ENCODE results near the gene HSD17B14. TPM values are rescaled to one million over a fixed set of nuclear protein-coding genes. Genes with fewer than 3 reads are reported as not detected.
"Not testable (repeated sequence)": the region's sequence is repeated elsewhere in the genome, so short reads cannot be mapped to it uniquely, and the experiment has no call there.

The HSD17B14 gene
- total RNA-seq, 1 donor from 2014 or later, result 1.2 TPM

- peak; percentile 66 for DNase-seq
Measured at GRCh38 chr19:48867123-48867745, 30.9 kb upstream of the HSD17B14 start.

GRCh38 chr19:48866692-48867091 lies 30.4 kb upstream of the HSD17B14 start:
- no peak for DNase-seq

- DNase-seq, result no peak
Measured at GRCh38 chr19:48862827-48863226, 26.5 kb upstream of the HSD17B14 start.

GRCh38 chr19:48861313-48861712 lies 25.0 kb upstream of the HSD17B14 start:
- DNase-seq, result no peak

- no peak for DNase-seq
Measured at GRCh38 chr19:48859711-48860572, 23.7 kb upstream of the HSD17B14 start.

- DNase-seq, result no peak
Measured at GRCh38 chr19:48858984-48859710, 22.9 kb upstream of the HSD17B14 start.

GRCh38 chr19:48856921-48857320 lies 20.6 kb upstream of the HSD17B14 start:
- no peak for DNase-seq

GRCh38 chr19:48854103-48854502 lies 17.8 kb upstream of the HSD17B14 start:
- DNase-seq, result no peak

- no peak for DNase-seq
Measured at GRCh38 chr19:48853483-48853882, 17.2 kb upstream of the HSD17B14 start.

GRCh38 chr19:48852292-48852691 lies 16.0 kb upstream of the HSD17B14 start:
- DNase-seq, result no peak

- not testable (repeated sequence) for DNase-seq
Measured at GRCh38 chr19:48846659-48847058, 10.4 kb upstream of the HSD17B14 start.

- DNase-seq, result no peak
Measured at GRCh38 chr19:48845384-48845783, 9.1 kb upstream of the HSD17B14 start.

GRCh38 chr19:48844472-48844871 lies 8.2 kb upstream of the HSD17B14 start:
- DNase-seq, result no peak

- DNase-seq, result peak; percentile 81
Measured at GRCh38 chr19:48842789-48843162, 6.5 kb upstream of the HSD17B14 start.

- DNase-seq, result no peak
Measured at GRCh38 chr19:48841571-48841970, 5.3 kb upstream of the HSD17B14 start.

- DNase-seq, result no peak
Measured at GRCh38 chr19:48841047-48841446, 4.8 kb upstream of the HSD17B14 start.

GRCh38 chr19:48837687-48838086 lies 1.4 kb upstream of the HSD17B14 start:
- no peak for DNase-seq

- peak; percentile 94 for DNase-seq
Measured at GRCh38 chr19:48837051-48837524, 797 bp upstream of the HSD17B14 start.

- DNase-seq, result peak; percentile 93
Measured at GRCh38 chr19:48835734-48836088, 580 bp downstream of the HSD17B14 start.

- DNase-seq, result no peak
Measured at GRCh38 chr19:48833977-48834376, 2.3 kb downstream of the HSD17B14 start.

GRCh38 chr19:48833049-48833448 lies 3.2 kb downstream of the HSD17B14 start:
- no peak for DNase-seq

GRCh38 chr19:48830965-48831364 lies 5.3 kb downstream of the HSD17B14 start:
- DNase-seq, result no peak

- no peak for DNase-seq
Measured at GRCh38 chr19:48830088-48830487, 6.2 kb downstream of the HSD17B14 start.

All from tongue (tissue), 2 donors.